ENCODE measurements around the gene MYO6.

The MYO6 gene

GRCh38 chr6:75849329-75850025, 100.4 kb downstream of the MYO6 start:
- Histone ChIP-seq H3K4me1 (ENCODE audit: control insufficient read depth, insufficient read depth, low read length) (no peaks in the 10 kb centered on the region), H3K4me3 (ENCODE audit: insufficient read depth, low read depth, low read length) (no peak overlapping the region), H3K27me3 (ENCODE audit: control insufficient read depth, insufficient read depth, low read length, poor library complexity, severe bottlenecking) (no peaks in the 10 kb centered on the region), H3K36me3 (ENCODE audit: control insufficient read depth, insufficient read depth, low read length) (no peaks in the 10 kb centered on the region), H3K9me3 (ENCODE audit: control insufficient read depth, low read length) (no peaks in the 10 kb centered on the region), H3K27ac (ENCODE audit: insufficient read depth, low read depth, low read length, poor library complexity, severe bottlenecking) (no peak overlapping the region)
- 88 to 94% methylated on average over 9 of the region's 9 CpGs for WGBS, 2 experiments

GRCh38 chr6:75850026-75850833, 101.2 kb downstream of the MYO6 start:
- Histone ChIP-seq H3K9me3 (ENCODE audit: control insufficient read depth, low read length) (no peaks in the 10 kb centered on the region), H3K36me3 (ENCODE audit: control insufficient read depth, insufficient read depth, low read length) (no peaks in the 10 kb centered on the region), H3K27me3 (ENCODE audit: control insufficient read depth, insufficient read depth, low read length, poor library complexity, severe bottlenecking) (no peaks in the 10 kb centered on the region), H3K4me3 (ENCODE audit: insufficient read depth, low read depth, low read length) (no peak overlapping the region), H3K4me1 (ENCODE audit: control insufficient read depth, insufficient read depth, low read length) (no peaks in the 10 kb centered on the region), H3K27ac (ENCODE audit: insufficient read depth, low read depth, low read length, poor library complexity, severe bottlenecking) (no peak overlapping the region)
- 79 to 83% methylated on average over 6 of the region's 7 CpGs for WGBS, 2 experiments

GRCh38 chr6:75852721-75853120, 103.7 kb downstream of the MYO6 start:
- H3K9me3 ChIP-seq (ENCODE audit: control insufficient read depth, low read length): no peaks in the 10 kb centered on the region
- H3K27me3 ChIP-seq (ENCODE audit: control insufficient read depth, insufficient read depth, low read length, poor library complexity, severe bottlenecking): no peaks in the 10 kb centered on the region
- WGBS, 2 experiments: 87 to 97% methylated on average over 4 of the region's 4 CpGs
- H3K27ac ChIP-seq (ENCODE audit: insufficient read depth, low read depth, low read length, poor library complexity, severe bottlenecking): no peak overlapping the region
- H3K4me1 ChIP-seq (ENCODE audit: control insufficient read depth, insufficient read depth, low read length): no peaks in the 10 kb centered on the region
- no peak overlapping the region for H3K4me3 ChIP-seq (ENCODE audit: insufficient read depth, low read depth, low read length)
- H3K36me3 ChIP-seq (ENCODE audit: control insufficient read depth, insufficient read depth, low read length): no peaks in the 10 kb centered on the region

- Histone ChIP-seq H3K27me3 (ENCODE audit: control insufficient read depth, insufficient read depth, low read length, poor library complexity, severe bottlenecking) (no peaks in the 10 kb centered on the region), H3K4me1 (ENCODE audit: control insufficient read depth, insufficient read depth, low read length) (no peaks in the 10 kb centered on the region), H3K36me3 (ENCODE audit: control insufficient read depth, insufficient read depth, low read length) (no peaks in the 10 kb centered on the region), H3K9me3 (ENCODE audit: control insufficient read depth, low read length) (no peaks in the 10 kb centered on the region), H3K27ac (ENCODE audit: insufficient read depth, low read depth, low read length, poor library complexity, severe bottlenecking) (no peak overlapping the region), H3K4me3 (ENCODE audit: insufficient read depth, low read depth, low read length) (no peak overlapping the region)
- 86% methylated on average over 1 of the region's 2 CpGs; no CpG with 5 or more reads in 1 of the 2 experiments for WGBS, 2 experiments
These were observed 104.8 kb downstream of the MYO6 start for GRCh38 chr6:75853806-75854205.

- Histone ChIP-seq H3K27me3 (ENCODE audit: control insufficient read depth, insufficient read depth, low read length, poor library complexity, severe bottlenecking) (no peaks in the 10 kb centered on the region), H3K9me3 (ENCODE audit: control insufficient read depth, low read length) (no peaks in the 10 kb centered on the region), H3K36me3 (ENCODE audit: control insufficient read depth, insufficient read depth, low read length) (peaks cover 3% of the 10 kb centered on the region), H3K27ac (ENCODE audit: insufficient read depth, low read depth, low read length, poor library complexity, severe bottlenecking) (no peak overlapping the region), H3K4me3 (ENCODE audit: insufficient read depth, low read depth, low read length) (no peak overlapping the region), H3K4me1 (ENCODE audit: control insufficient read depth, insufficient read depth, low read length) (no peaks in the 10 kb centered on the region)
- WGBS, 2 experiments: 57 to 77% methylated on average over 1 of the region's 1 CpG
These were observed 106.0 kb downstream of the MYO6 start for GRCh38 chr6:75855052-75855451.

DNA sequence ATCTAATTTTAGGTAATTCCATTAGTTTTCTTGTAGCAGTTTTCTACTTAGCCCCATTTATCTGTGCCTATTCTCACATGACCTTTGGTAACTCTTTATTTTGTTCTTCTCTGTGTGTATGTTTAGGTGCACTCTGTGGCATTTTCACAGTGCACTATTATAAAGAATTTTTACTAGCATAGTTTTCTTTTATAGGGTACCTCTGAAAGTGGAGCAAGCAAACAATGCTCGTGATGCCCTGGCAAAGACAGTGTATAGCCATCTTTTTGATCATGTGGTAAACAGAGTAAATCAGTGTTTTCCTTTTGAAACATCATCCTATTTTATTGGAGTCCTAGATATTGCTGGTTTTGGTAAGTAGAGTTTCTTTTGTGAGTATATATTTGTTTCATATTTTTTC, 107.9 kb downstream of the MYO6 start:
- H3K27ac ChIP-seq (ENCODE audit: insufficient read depth, low read depth, low read length, poor library complexity, severe bottlenecking): no peak overlapping the region
- H3K27me3 ChIP-seq (ENCODE audit: control insufficient read depth, insufficient read depth, low read length, poor library complexity, severe bottlenecking): no peaks in the 10 kb centered on the region
- peaks cover 3% of the 10 kb centered on the region for H3K36me3 ChIP-seq (ENCODE audit: control insufficient read depth, insufficient read depth, low read length)
- H3K4me1 ChIP-seq (ENCODE audit: control insufficient read depth, insufficient read depth, low read length): no peaks in the 10 kb centered on the region
- no peaks in the 10 kb centered on the region for H3K9me3 ChIP-seq (ENCODE audit: control insufficient read depth, low read length)
- no peak overlapping the region for H3K4me3 ChIP-seq (ENCODE audit: insufficient read depth, low read depth, low read length)
- 88 to 100% methylated on average over 1 of the region's 1 CpG for WGBS, 2 experiments

- peaks cover 3% of the 10 kb centered on the region for H3K36me3 ChIP-seq (ENCODE audit: control insufficient read depth, insufficient read depth, low read length)
- 78 to 82% methylated on average over 3 of the region's 3 CpGs for WGBS, 2 experiments
These were observed 114.0 kb downstream of the MYO6 start for GRCh38 chr6:75863001-75863400.

GRCh38 chr6:75863784-75864183, 114.7 kb downstream of the MYO6 start:
- H3K36me3 ChIP-seq (ENCODE audit: control insufficient read depth, insufficient read depth, low read length): peaks cover 3% of the 10 kb centered on the region
- no peak overlapping the region for H3K27ac ChIP-seq (ENCODE audit: insufficient read depth, low read depth, low read length, poor library complexity, severe bottlenecking)
- no peaks in the 10 kb centered on the region for H3K9me3 ChIP-seq (ENCODE audit: control insufficient read depth, low read length)
- 63 to 64% methylated on average over 2 of the region's 3 CpGs for WGBS, 2 experiments
- H3K27me3 ChIP-seq (ENCODE audit: control insufficient read depth, insufficient read depth, low read length, poor library complexity, severe bottlenecking): no peaks in the 10 kb centered on the region
- H3K4me1 ChIP-seq (ENCODE audit: control insufficient read depth, insufficient read depth, low read length): no peaks in the 10 kb centered on the region
- H3K4me3 ChIP-seq (ENCODE audit: insufficient read depth, low read depth, low read length): no peak overlapping the region

More at GRCh38 chr6:75863001-75863400, 114.0 kb downstream of the MYO6 start:
- Histone ChIP-seq H3K4me1 (ENCODE audit: control insufficient read depth, insufficient read depth, low read length) (no peaks in the 10 kb centered on the region), H3K4me3 (ENCODE audit: insufficient read depth, low read depth, low read length) (no peak overlapping the region), H3K27me3 (ENCODE audit: control insufficient read depth, insufficient read depth, low read length, poor library complexity, severe bottlenecking) (no peaks in the 10 kb centered on the region), H3K27ac (ENCODE audit: insufficient read depth, low read depth, low read length, poor library complexity, severe bottlenecking) (no peak overlapping the region), H3K9me3 (ENCODE audit: control insufficient read depth, low read length) (no peaks in the 10 kb centered on the region)

GRCh38 chr6:75864446-75864845, 115.4 kb downstream of the MYO6 start:
- Histone ChIP-seq H3K4me3 (ENCODE audit: insufficient read depth, low read depth, low read length) (no peak overlapping the region), H3K9me3 (ENCODE audit: control insufficient read depth, low read length) (no peaks in the 10 kb centered on the region), H3K36me3 (ENCODE audit: control insufficient read depth, insufficient read depth, low read length) (peaks cover 3% of the 10 kb centered on the region), H3K4me1 (ENCODE audit: control insufficient read depth, insufficient read depth, low read length) (no peaks in the 10 kb centered on the region), H3K27me3 (ENCODE audit: control insufficient read depth, insufficient read depth, low read length, poor library complexity, severe bottlenecking) (no peaks in the 10 kb centered on the region), H3K27ac (ENCODE audit: insufficient read depth, low read depth, low read length, poor library complexity, severe bottlenecking) (no peak overlapping the region)
- 96 to 97% methylated on average over 2 of the region's 2 CpGs for WGBS, 2 experiments

DNA sequence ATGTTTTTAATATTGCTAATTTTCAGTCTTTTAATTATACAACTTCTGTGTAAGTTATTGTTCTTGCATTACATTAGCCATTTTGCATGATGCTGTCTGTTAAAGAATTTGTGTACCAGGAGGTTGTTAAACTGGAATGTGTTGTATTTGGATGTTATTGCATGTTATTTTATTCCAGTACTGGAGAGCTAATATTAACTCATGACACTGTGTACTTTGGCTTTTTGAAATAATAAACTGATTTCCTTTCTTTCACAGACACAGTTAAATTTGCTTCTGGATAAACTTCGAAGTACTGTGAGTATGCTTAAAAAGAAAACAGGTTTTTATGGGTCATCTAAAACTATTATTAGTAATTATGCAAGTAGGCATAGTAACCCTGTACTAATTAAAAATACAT, 121.3 kb downstream of the MYO6 start:
- Histone ChIP-seq H3K9me3 (ENCODE audit: control insufficient read depth, low read length) (no peaks in the 10 kb centered on the region), H3K36me3 (ENCODE audit: control insufficient read depth, insufficient read depth, low read length) (no peaks in the 10 kb centered on the region), H3K27ac (ENCODE audit: insufficient read depth, low read depth, low read length, poor library complexity, severe bottlenecking) (no peak overlapping the region), H3K4me3 (ENCODE audit: insufficient read depth, low read depth, low read length) (no peak overlapping the region), H3K4me1 (ENCODE audit: control insufficient read depth, insufficient read depth, low read length) (no peaks in the 10 kb centered on the region), H3K27me3 (ENCODE audit: control insufficient read depth, insufficient read depth, low read length, poor library complexity, severe bottlenecking) (no peaks in the 10 kb centered on the region)
- no CpG with 5 or more reads among the region's 1 CpG for WGBS, 2 experiments
